Naive thymus-derived CD4-positive, alpha-beta T cell (primary cell): ENCODE measurements around the gene MIB1. TPM values are rescaled to one million over a fixed set of nuclear protein-coding genes. Genes with fewer than 3 reads are reported as not detected.

ENCODE experiments used
- ATAC-seq: fragments of 150-1000 bp; cut with Tn5 transposase; 2 replicates; pipeline ENCODE4 v1.10.0; 2021; ENCODE audit warnings: mild to moderate bottlenecking, moderate library complexity
- CTCF ChIA-PET: fragments of 350-600 bp; sonication (Branson Sonifier 250); formaldehyde crosslinking; loops from one replicate; lab custom pipeline; 2021; ENCODE audit warnings: antibody characterized with exemption; lab: Charles Lee
- POLR2A ChIA-PET: fragments of 350-600 bp; sonication (Branson Sonifier 250); formaldehyde crosslinking; loops from one replicate; lab custom pipeline; 2021; ENCODE audit warnings: antibody characterized with exemption, inconsistent platforms; lab: Charles Lee
- DNase-seq, 9 donors: peaks; one replicate each; pipeline versions ENCODE4 v3.0.0 to v3.0.0-alpha.2; 2020 to 2022; ENCODE audit warnings: mixed read lengths in 1 of 9
- H3K27ac ChIP-seq: one replicate; pipeline ENCODE4 v1.7.0; 2013; ENCODE audit warnings: mild to moderate bottlenecking, low read depth, low read length, moderate library complexity
- H3K27me3 ChIP-seq, 2 donors: one replicate each; pipeline ENCODE4 v1.7.0; 2013; ENCODE audit warnings: low read length in 2 of 2, mild to moderate bottlenecking in 2 of 2, moderate library complexity in 2 of 2; ENCODE audit not compliant: control insufficient read depth in 2 of 2, insufficient read depth in 2 of 2
- H3K36me3 ChIP-seq, 3 experiments: 1 replicate in 2 of 3; 2 replicates in 1 of 3; pipeline ENCODE4 v1.7.0; 2013; ENCODE audit warnings: low read length in 3 of 3, mild to moderate bottlenecking in 3 of 3, moderate library complexity in 1 of 3; ENCODE audit not compliant: insufficient read depth in 3 of 3, control insufficient read depth in 2 of 3
- H3K4me1 ChIP-seq, 2 donors: one replicate each; pipeline ENCODE4 v1.7.0; 2013; ENCODE audit warnings: low read length in 2 of 2, mild to moderate bottlenecking in 2 of 2, moderate library complexity in 1 of 2; ENCODE audit not compliant: control insufficient read depth in 2 of 2, insufficient read depth in 2 of 2
- H3K4me3 ChIP-seq: 2 replicates; pipeline ENCODE4 v1.7.0; 2013; ENCODE audit warnings: mild to moderate bottlenecking, low read length
- H3K9me3 ChIP-seq, 3 experiments: 1 replicate in 2 of 3; 2 replicates in 1 of 3; pipeline ENCODE4 v1.7.0; 2013; ENCODE audit warnings: low read length in 3 of 3; ENCODE audit not compliant: control insufficient read depth in 2 of 3
- H3K27ac Mint-ChIP-seq, 9 donors: one replicate each; pipeline ENCODE4 v1.8.0; 2020 to 2022; ENCODE audit warnings: mixed read lengths in 9 of 9, mild to moderate bottlenecking in 8 of 9, moderate library complexity in 5 of 9, inconsistent platforms in 2 of 9
- H3K27me3 Mint-ChIP-seq, 5 donors: one replicate each; pipeline ENCODE4 v1.8.0; 2021 to 2022; ENCODE audit warnings: mixed read lengths in 5 of 5, mild to moderate bottlenecking in 1 of 5
- H3K36me3 Mint-ChIP-seq, 5 donors: one replicate each; pipeline ENCODE4 v1.8.0; 2020 to 2022; ENCODE audit warnings: mixed read lengths in 5 of 5, mild to moderate bottlenecking in 3 of 5, inconsistent platforms in 1 of 5
- H3K4me1 Mint-ChIP-seq, 7 donors: one replicate each; pipeline ENCODE4 v1.8.0; 2020 to 2022; ENCODE audit warnings: mixed read lengths in 7 of 7, mild to moderate bottlenecking in 3 of 7, inconsistent platforms in 1 of 7
- H3K4me3 Mint-ChIP-seq, 10 donors: one replicate each; pipeline ENCODE4 v1.8.0; 2020 to 2022; ENCODE audit warnings: mild to moderate bottlenecking in 10 of 10, mixed read lengths in 10 of 10, moderate library complexity in 6 of 10, inconsistent platforms in 2 of 10
- H3K9me3 Mint-ChIP-seq, 11 donors: one replicate each; pipeline ENCODE4 v1.8.0; 2020 to 2022; ENCODE audit warnings: mixed read lengths in 11 of 11, mild to moderate bottlenecking in 4 of 11, inconsistent platforms in 1 of 11, moderate library complexity in 1 of 11
- intact Hi-C, 2 donors: fragments of 100-400 bp; cut with micrococcal nuclease; formaldehyde crosslinking; loops; one replicate each; pipeline ENCODE4 v1.15.1; 2023
- polyA plus RNA-seq, 2 donors: library from polyadenylated mRNA; unstranded; fragments of 300-500 nt; fragmentation: Illumina TruSeq; gene quantifications; one replicate each; pipeline ENCODE4 v1.2.3, GENCODE V29; 2021
- total RNA-seq, 6 experiments: library from RNA in 5 of 6; stranded (reverse) in 5 of 6; gene quantifications; 1 replicate in 5 of 6; 2 replicates in 1 of 6; pipeline ENCODE4 v1.2.3 and lab custom pipeline; 2021 to 2026

Gene MIB1
- total RNA-seq, result 10 to 100 TPM; 16.0 to 35.2 (median 19.8) TPM
- 1 to 10 TPM; 3.9 to 4.2 TPM for polyA plus RNA-seq
- 54.8 reads per million, percentile 73 among the genes with 10 or more reads in this experiment for total RNA-seq (lab: John Stamatoyannopoulos, UW)

DNA sequence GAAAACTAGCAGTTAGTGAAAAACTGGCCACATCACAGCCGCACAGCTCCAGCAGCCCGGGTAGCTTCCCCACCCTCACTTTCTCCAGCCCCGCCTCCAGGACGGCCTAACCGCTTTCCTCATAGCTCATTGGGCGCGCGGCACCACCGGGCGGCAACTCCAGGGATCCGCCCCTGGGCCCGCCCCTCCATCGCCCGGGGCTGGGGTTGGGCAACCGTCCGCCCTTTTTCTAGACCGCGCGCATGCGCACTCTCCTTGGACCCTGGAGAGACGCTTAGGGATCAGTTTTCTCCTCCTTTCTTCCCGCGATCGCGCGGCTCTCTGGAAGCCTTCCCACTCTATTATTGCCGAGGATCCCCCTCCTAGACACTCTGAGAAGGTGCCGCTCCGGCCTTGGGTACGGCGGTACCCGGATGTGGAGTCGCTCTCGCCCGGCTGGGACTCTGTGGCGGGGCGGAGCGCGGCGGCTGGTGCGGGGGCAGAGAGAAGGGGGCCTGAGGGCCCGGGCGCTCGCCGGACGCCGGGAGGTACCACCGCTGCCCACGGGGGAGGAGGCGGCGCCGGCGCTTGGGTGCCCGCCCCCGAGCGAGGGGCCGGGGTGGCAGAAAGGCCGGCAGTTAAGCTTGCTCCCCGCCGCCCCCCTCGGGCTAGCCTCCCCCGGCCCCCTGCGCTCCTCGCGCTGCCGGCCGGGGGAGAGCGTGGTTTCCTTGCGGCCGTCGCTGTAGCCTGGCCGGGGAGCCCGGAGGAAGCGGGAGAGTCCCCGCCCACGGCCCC lies at the start of gene MIB1:
MIB1 (plus strand) TSS at position 255 of the 774 bp plus-strand sequence. CDS start 792 bp downstream, outside the sequence.
- Histone ChIP-seq H3K9me3 (no peaks in the 10 kb centered on the region), H3K4me3 (peak within 1 kb of the TSS; percentile 77), H3K4me1 (peaks cover 9 to 13% of the 10 kb centered on the region in 2 donors), H3K27ac (peak within 1 kb of the TSS; percentile 83), H3K36me3 (peaks cover 0 to 3% (median 0%) of the 10 kb centered on the region in 3 experiments), H3K27me3 (no peaks in the 10 kb centered on the region)
- Mint-ChIP-seq H3K4me1 (peaks cover 20 to 56% (median 43%) of the 10 kb centered on the region in 7 donors), H3K36me3 (peaks cover 0 to 29% (median 6%) of the 10 kb centered on the region in 5 donors), H3K27me3 (peaks cover 0 to 18% (median 0%) of the 10 kb centered on the region in 5 donors), H3K27ac (peak within 1 kb of the TSS; percentile 78 to 97 (median 94)), H3K4me3 (peak within 1 kb of the TSS; percentile 83 to 96 (median 94)), H3K9me3 (peaks cover 0 to 16% (median 5%) of the 10 kb centered on the region in 11 donors)
- ChIA-PET POLR2A (interaction anchor here (0.5 to 4.2 kb wide), 12 partner anchors 9 to 143 kb away, joined by 3 to 30 read pairs (median 3); partner anchors contain the start of genes ABHD3, ESCO1 and SNRPD1), CTCF (interaction anchor here (0.7 kb wide), 1 partner anchor 116 kb away, joined by 3 read pairs; no protein-coding TSS in a partner anchor)
- intact Hi-C loops, result loop anchor here (1.0 to 5.0 kb wide), 8 partner anchors 36 to 1847 kb away; partner anchors contain the start of genes ABHD3 (in 2 of the 2), ESCO1 (in 2 of the 2), NPC1 (in 2 of the 2) and SNRPD1 (in 2 of the 2)
- DNase-seq, result peak; percentile 96 to 99 (median 99)
- ATAC-seq, result peak; percentile 99

DNA sequence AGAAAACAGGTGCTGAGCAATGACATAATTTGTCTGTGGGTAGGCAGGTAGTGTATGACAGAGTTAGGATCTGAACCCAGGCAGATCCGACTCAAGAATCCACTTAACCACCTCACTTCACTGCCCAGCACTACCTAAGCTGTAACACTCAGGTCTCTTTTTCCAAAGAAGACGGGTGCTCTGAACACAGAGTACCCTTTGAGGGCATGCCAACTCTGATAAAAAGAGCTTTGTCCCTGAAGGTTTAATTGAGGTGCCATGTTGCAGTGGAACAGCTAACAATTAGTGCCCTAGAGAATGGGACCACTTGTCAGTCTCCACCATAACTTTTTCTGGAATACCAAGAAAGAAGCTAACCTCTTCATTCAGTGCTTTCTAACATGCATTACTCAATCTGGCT lies 47.3 kb upstream of the MIB1 start:
- intact Hi-C loops, result no loop called here

DNA sequence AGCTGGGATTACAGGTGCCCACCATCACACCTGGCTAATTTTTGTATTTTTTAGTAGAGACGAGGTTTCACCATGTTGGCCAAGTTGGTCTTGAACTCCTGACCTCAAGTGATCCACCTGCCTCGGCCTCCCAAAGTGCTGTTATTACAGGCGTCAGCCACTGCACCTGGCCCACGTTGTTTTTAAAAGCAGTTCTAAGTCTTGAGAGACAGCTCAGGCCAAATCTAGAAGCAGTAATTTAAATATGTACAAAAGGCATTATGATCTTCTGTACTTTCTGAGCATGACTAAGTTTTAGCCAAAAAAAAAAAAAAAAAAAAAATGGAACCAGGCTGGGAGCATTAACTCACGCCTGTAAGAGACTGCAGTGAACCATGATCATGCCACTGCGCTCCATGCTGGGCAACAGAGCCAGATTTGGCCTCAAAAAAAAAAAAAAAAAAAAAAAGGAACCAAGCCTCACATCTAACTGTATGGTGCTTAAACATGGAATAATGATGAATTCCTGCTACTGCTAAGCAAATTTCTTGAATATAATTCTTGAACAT lies 40.0 kb upstream of the MIB1 start:
- H3K4me3 Mint-ChIP-seq, result no peak overlapping the region
- H3K36me3 ChIP-seq, result peaks cover 0 to 9% (median 0%) of the 10 kb centered on the region in 3 experiments
- H3K27me3 Mint-ChIP-seq, result no peaks in the 10 kb centered on the region
- no peaks in the 10 kb centered on the region for H3K9me3 ChIP-seq
- no peak overlapping the region for H3K4me3 ChIP-seq
- ChIA-PET POLR2A (interaction anchor here (1.0 to 1.1 kb wide), 2 partner anchors 40 to 100 kb away, joined by 3 to 4 read pairs; partner anchors contain the start of genes ESCO1 and MIB1), CTCF (interaction anchor here (0.6 to 1.1 kb wide), 4 partner anchors 15 to 707 kb away, joined by 3 to 7 read pairs (median 4); no protein-coding TSS in a partner anchor)
- H3K4me1 ChIP-seq, result peaks cover 8 to 20% of the 10 kb centered on the region in 2 donors
- intact Hi-C loops, result loop anchor here (5.0 to 10.0 kb wide), 3 partner anchors 46 to 152 kb away; no protein-coding TSS in a partner anchor
- ATAC-seq, result no peak
- no peak overlapping the region for H3K27ac ChIP-seq
- no peak overlapping the region for H3K27ac Mint-ChIP-seq
- H3K9me3 Mint-ChIP-seq, result peaks cover 0 to 1% (median 0%) of the 10 kb centered on the region in 11 donors
- no peaks in the 10 kb centered on the region for H3K27me3 ChIP-seq
- DNase-seq, result no peak
- peaks cover 14 to 39% (median 26%) of the 10 kb centered on the region in 7 donors for H3K4me1 Mint-ChIP-seq
- H3K36me3 Mint-ChIP-seq, result peaks cover 0 to 25% (median 13%) of the 10 kb centered on the region in 5 donors

More for the DNA sequence above, 47.3 kb upstream of the MIB1 start:
- Histone ChIP-seq H3K9me3 (peaks cover 0 to 4% (median 0%) of the 10 kb centered on the region in 3 experiments), H3K4me3 (no peak overlapping the region), H3K27ac (no peak overlapping the region), H3K27me3 (no peaks in the 10 kb centered on the region), H3K36me3 (peaks cover 0 to 16% (median 4%) of the 10 kb centered on the region in 3 experiments), H3K4me1 (no peaks in the 10 kb centered on the region)
- Mint-ChIP-seq H3K4me3 (no peak overlapping the region), H3K27ac (peak overlapping the region in 2 of 9 donors; percentile 26 to 54), H3K4me1 (peaks cover 5 to 26% (median 23%) of the 10 kb centered on the region in 7 donors), H3K27me3 (no peaks in the 10 kb centered on the region), H3K9me3 (peaks cover 0 to 30% (median 11%) of the 10 kb centered on the region in 11 donors), H3K36me3 (peaks cover 5 to 68% (median 58%) of the 10 kb centered on the region in 5 donors)
- DNase-seq (no peak), ATAC-seq (no peak)
- CTCF ChIA-PET, result no interaction called here
- POLR2A ChIA-PET, result interaction anchor here (0.6 to 1.0 kb wide), 2 partner anchors 15 to 81 kb away, joined by 3 read pairs; no protein-coding TSS in a partner anchor

DNA sequence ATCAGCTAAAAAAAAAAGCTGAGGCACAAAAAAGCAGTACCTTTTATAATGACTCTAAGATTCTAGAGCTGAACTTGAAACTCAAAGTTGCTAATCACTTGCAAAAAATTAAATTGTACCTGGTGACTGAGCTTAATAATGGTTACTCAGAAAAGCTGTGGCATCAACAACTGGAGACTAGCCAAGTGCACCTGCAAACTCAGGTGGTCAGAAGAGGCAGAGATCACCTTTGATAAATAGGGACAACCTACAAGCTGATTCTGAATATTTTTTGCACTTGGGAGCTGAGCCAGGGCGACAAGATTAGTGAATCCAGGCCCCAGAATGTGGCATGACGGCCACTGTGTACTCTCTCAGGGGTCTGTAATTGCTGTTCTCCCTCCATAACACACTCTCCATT lies 39.0 kb upstream of the MIB1 start:
- Histone ChIP-seq H3K9me3 (no peaks in the 10 kb centered on the region), H3K4me3 (no peak overlapping the region), H3K4me1 (peaks cover 10 to 21% of the 10 kb centered on the region in 2 donors), H3K27ac (no peak overlapping the region), H3K27me3 (no peaks in the 10 kb centered on the region), H3K36me3 (peaks cover 0 to 7% (median 0%) of the 10 kb centered on the region in 3 experiments)
- ChIA-PET CTCF (interaction anchor here (0.7 to 1.1 kb wide), 3 partner anchors 16 to 119 kb away, joined by 3 to 4 read pairs (median 3); no protein-coding TSS in a partner anchor), POLR2A (interaction anchor here (0.6 to 1.1 kb wide), 3 partner anchors 39 to 107 kb away, joined by 3 to 4 read pairs (median 3); partner anchors contain the start of genes ESCO1 and MIB1)
- Mint-ChIP-seq H3K36me3 (peaks cover 0 to 22% (median 10%) of the 10 kb centered on the region in 5 donors), H3K4me1 (peaks cover 16 to 40% (median 29%) of the 10 kb centered on the region in 7 donors), H3K4me3 (peak overlapping the region in 1 of 10 donors; percentile 38), H3K9me3 (peaks cover 0 to 1% (median 0%) of the 10 kb centered on the region in 11 donors), H3K27me3 (no peaks in the 10 kb centered on the region), H3K27ac (peak overlapping the region in 3 of 9 donors; percentile 9 to 93 (median 31))
- ATAC-seq (no peak), DNase-seq (no peak)
- intact Hi-C loops, result loop anchor here (5.0 to 10.0 kb wide), 3 partner anchors 47 to 151 kb away; no protein-coding TSS in a partner anchor

DNA sequence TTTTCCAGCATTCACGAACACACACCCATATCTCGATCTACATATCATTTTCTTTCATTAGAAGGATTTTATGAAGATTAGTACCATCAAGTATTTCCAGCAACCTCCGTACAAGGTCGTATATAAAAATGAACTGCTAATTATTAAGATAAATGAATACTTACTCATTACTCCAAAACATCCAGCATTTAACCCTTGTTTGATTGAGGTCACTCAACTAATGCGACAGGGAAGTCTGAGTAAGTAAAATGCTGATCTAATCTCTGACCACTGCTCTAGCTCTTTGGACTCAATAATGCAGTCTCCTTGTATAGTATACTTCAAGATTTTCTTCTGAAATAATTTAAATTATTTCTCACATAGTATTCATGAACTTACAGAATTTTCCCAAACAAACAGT lies 38.0 kb upstream of the MIB1 start:
- ChIA-PET POLR2A (interaction anchor here (1.0 to 3.1 kb wide), 3 partner anchors 20 to 102 kb away, joined by 3 to 28 read pairs (median 14); partner anchors contain the start of genes ESCO1 and SNRPD1), CTCF (interaction anchor here (1.0 kb wide), 1 partner anchor 90 kb away, joined by 3 read pairs; the partner anchor contains the start of gene SNRPD1)

More for the DNA sequence above, 38.0 kb upstream of the MIB1 start:
- Histone ChIP-seq H3K4me3 (no peak overlapping the region), H3K9me3 (no peaks in the 10 kb centered on the region), H3K4me1 (peaks cover 10 to 21% of the 10 kb centered on the region in 2 donors), H3K27me3 (no peaks in the 10 kb centered on the region), H3K27ac (no peak overlapping the region), H3K36me3 (peaks cover 0 to 7% (median 0%) of the 10 kb centered on the region in 3 experiments)
- DNase-seq (no peak), ATAC-seq (no peak)
- Mint-ChIP-seq H3K36me3 (peaks cover 0 to 20% (median 10%) of the 10 kb centered on the region in 5 donors), H3K4me3 (peak overlapping the region; percentile 91 to 99 (median 97)), H3K27ac (peak overlapping the region in 6 of 9 donors; percentile 18 to 97 (median 92)), H3K9me3 (peaks cover 0 to 1% (median 0%) of the 10 kb centered on the region in 11 donors), H3K4me1 (peaks cover 16 to 44% (median 30%) of the 10 kb centered on the region in 7 donors), H3K27me3 (no peaks in the 10 kb centered on the region)
- intact Hi-C loops, result loop anchor here (5.0 to 10.0 kb wide), 3 partner anchors 48 to 150 kb away; no protein-coding TSS in a partner anchor
